Middle frontal gyrus (tissue), 1 donor: ENCODE measurements around the gene ENOX2.

Source experiments
- DNase-seq: peaks from one replicate; pipeline ENCODE4 v3.0.0-alpha.2; 2015; ENCODE audit warnings: low spot score; ENCODE audit errors: extremely low spot score

ENOX2 gene

GRCh38 chrX:130645955-130646583, 256.9 kb downstream of the ENOX2 start:
- no peak for DNase-seq

- no peak for DNase-seq
These were observed 265.4 kb downstream of the ENOX2 start for GRCh38 chrX:130637591-130637990.

GRCh38 chrX:130636277-130636676, 266.7 kb downstream of the ENOX2 start:
- DNase-seq: no peak

GRCh38 chrX:130631011-130631410, 272.0 kb downstream of the ENOX2 start:
- DNase-seq: no peak

- no peak for DNase-seq
These were observed 274.5 kb downstream of the ENOX2 start for GRCh38 chrX:130628516-130628915.

- DNase-seq: no peak
These were observed 276.5 kb downstream of the ENOX2 start for GRCh38 chrX:130626521-130626920.

- no peak for DNase-seq
These were observed 277.6 kb downstream of the ENOX2 start for GRCh38 chrX:130625386-130625785.

GRCh38 chrX:130623518-130623917, 279.5 kb downstream of the ENOX2 start:
- no peak for DNase-seq

- no peak for DNase-seq
These were observed 287.1 kb downstream of the ENOX2 start for GRCh38 chrX:130615941-130616340.

GRCh38 chrX:130607431-130607830, 295.6 kb downstream of the ENOX2 start:
- DNase-seq: no peak

- no peak for DNase-seq
These were observed 296.6 kb downstream of the ENOX2 start for GRCh38 chrX:130606425-130606824.

- DNase-seq: no peak
These were observed 298.1 kb downstream of the ENOX2 start for GRCh38 chrX:130604882-130605281.

- DNase-seq: no peak
These were observed 308.5 kb downstream of the ENOX2 start for GRCh38 chrX:130594453-130594916.

GRCh38 chrX:130593911-130594310, 309.1 kb downstream of the ENOX2 start:
- no peak for DNase-seq

- no peak for DNase-seq
These were observed 310.8 kb downstream of the ENOX2 start for GRCh38 chrX:130592204-130592603.

GRCh38 chrX:130578906-130579305, 324.1 kb downstream of the ENOX2 start:
- no peak for DNase-seq

- no peak for DNase-seq
These were observed 325.6 kb downstream of the ENOX2 start for GRCh38 chrX:130577431-130577830.

- DNase-seq: no peak
These were observed 327.1 kb downstream of the ENOX2 start for GRCh38 chrX:130575831-130576389.
